Measurements from ENCODE around the gene FTO.

FTO gene

GRCh38 chr16:53848950-53849349 lies 145.0 kb downstream of the FTO start:
- H3K27ac ChIP-seq, result no peak overlapping the region
- no peak for DNase-seq (ENCODE audit: low read depth, low spot score)

- DNase-seq (ENCODE audit: low read depth, low spot score), result no peak
Observed at GRCh38 chr16:53849585-53849984, 145.6 kb downstream of the FTO start.

GRCh38 chr16:53849994-53850393 lies 146.0 kb downstream of the FTO start:
- DNase-seq (ENCODE audit: low read depth, low spot score), result no peak
- H3K27ac ChIP-seq, result no peak overlapping the region

More at GRCh38 chr16:53849585-53849984, 145.6 kb downstream of the FTO start:
- H3K27ac ChIP-seq, result no peak overlapping the region

- H3K27ac ChIP-seq, result no peak overlapping the region
- no peak for DNase-seq (ENCODE audit: low read depth, low spot score)
Observed at GRCh38 chr16:53852678-53853077, 148.7 kb downstream of the FTO start.

GRCh38 chr16:53855056-53855455 lies 151.1 kb downstream of the FTO start:
- H3K27ac ChIP-seq, result no peak overlapping the region
- no peak for DNase-seq (ENCODE audit: low read depth, low spot score)

GRCh38 chr16:53855511-53855910 lies 151.6 kb downstream of the FTO start:
- H3K27ac ChIP-seq, result no peak overlapping the region
- DNase-seq (ENCODE audit: low read depth, low spot score), result no peak

- DNase-seq (ENCODE audit: low read depth, low spot score), result no peak
- no peak overlapping the region for H3K27ac ChIP-seq
Observed at GRCh38 chr16:53859995-53860540, 156.1 kb downstream of the FTO start.

GRCh38 chr16:53863861-53864260 lies 159.9 kb downstream of the FTO start:
- DNase-seq (ENCODE audit: low read depth, low spot score), result no peak
- no peak overlapping the region for H3K27ac ChIP-seq

GRCh38 chr16:53864819-53865493 lies 161.0 kb downstream of the FTO start:
- DNase-seq (ENCODE audit: low read depth, low spot score), result peak; percentile 40
- peak overlapping the region; percentile 93 for H3K27ac ChIP-seq

GRCh38 chr16:53865494-53865863 lies 161.5 kb downstream of the FTO start:
- peak overlapping the region; percentile 93 for H3K27ac ChIP-seq
- peak; percentile 56 for DNase-seq (ENCODE audit: low read depth, low spot score)

- peak overlapping the region; percentile 93 for H3K27ac ChIP-seq
- DNase-seq (ENCODE audit: low read depth, low spot score), result no peak
Observed at GRCh38 chr16:53866520-53866919, 162.6 kb downstream of the FTO start.

- DNase-seq (ENCODE audit: low read depth, low spot score), result no peak
- no peak overlapping the region for H3K27ac ChIP-seq
Observed at GRCh38 chr16:53870831-53871230, 166.9 kb downstream of the FTO start.

GRCh38 chr16:53872248-53873221 lies 168.6 kb downstream of the FTO start:
- no peak for DNase-seq (ENCODE audit: low read depth, low spot score)
- peak overlapping the region; percentile 6 for H3K27ac ChIP-seq

GRCh38 chr16:53876811-53877210 lies 172.9 kb downstream of the FTO start:
- no peak for DNase-seq (ENCODE audit: low read depth, low spot score)
- no peak overlapping the region for H3K27ac ChIP-seq

- H3K27ac ChIP-seq, result no peak overlapping the region
- no peak for DNase-seq (ENCODE audit: low read depth, low spot score)
Observed at GRCh38 chr16:53878216-53878615, 174.3 kb downstream of the FTO start.

GRCh38 chr16:53881371-53881770 lies 177.4 kb downstream of the FTO start:
- peak overlapping the region; percentile 93 for H3K27ac ChIP-seq
- peak; percentile 84 for DNase-seq (ENCODE audit: low read depth, low spot score)

GRCh38 chr16:53882310-53882709 lies 178.4 kb downstream of the FTO start:
- peak overlapping the region; percentile 93 for H3K27ac ChIP-seq
- no peak for DNase-seq (ENCODE audit: low read depth, low spot score)

- H3K27ac ChIP-seq, result no peak overlapping the region
- no peak for DNase-seq (ENCODE audit: low read depth, low spot score)
Observed at GRCh38 chr16:53884748-53885147, 180.8 kb downstream of the FTO start.

- DNase-seq (ENCODE audit: low read depth, low spot score), result no peak
- H3K27ac ChIP-seq, result no peak overlapping the region
Observed at GRCh38 chr16:53886482-53887378, 182.8 kb downstream of the FTO start.

- no peak for DNase-seq (ENCODE audit: low read depth, low spot score)
- H3K27ac ChIP-seq, result no peak overlapping the region
Observed at GRCh38 chr16:53888222-53888621, 184.3 kb downstream of the FTO start.

All from epithelial cell of prostate (primary cell).